ENCODE data around the gene SAMD11. TPM values are rescaled to one million over a fixed set of nuclear protein-coding genes. Genes with fewer than 3 reads are reported as not detected.
A peak's percentile ranks its signal among the peaks of the same experiment; 100 is the strongest.

SAMD11 gene
- total and polyA plus RNA-seq, 2 of the 13 experiments (the other 11 are each of a cell fraction or from before 2014, with no cell fraction given), result 0.11 TPM; not detected in 1

DNA sequence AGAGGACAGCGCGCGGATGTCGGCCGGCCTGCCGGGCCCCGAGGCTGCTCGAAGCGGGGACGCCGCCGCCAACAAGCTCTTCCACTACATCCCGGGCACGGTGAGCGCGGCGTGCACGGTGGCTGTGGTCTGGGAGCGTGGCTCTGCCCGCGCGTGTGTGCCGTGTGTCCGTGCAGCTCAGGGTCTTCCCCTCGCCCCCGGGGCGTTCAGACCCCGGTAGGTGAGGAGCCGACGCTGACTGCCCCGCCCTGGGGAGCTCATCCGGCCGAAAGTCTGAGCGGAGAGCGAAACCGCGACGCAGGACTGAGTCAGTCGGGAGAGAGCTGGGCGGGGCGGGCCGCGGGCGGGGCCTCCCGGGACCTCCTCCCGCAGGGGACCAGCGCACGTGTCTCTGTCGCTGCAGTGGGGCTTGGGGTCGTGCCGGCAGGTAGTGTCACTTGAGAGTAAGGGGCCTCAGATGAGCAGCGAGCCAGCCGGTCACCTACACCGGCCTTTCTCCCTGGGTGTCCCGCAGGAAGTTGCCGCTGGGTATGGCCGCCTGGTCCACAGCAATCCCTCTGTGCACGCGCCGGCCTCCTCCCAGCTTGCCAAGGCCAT lies 43.1 kb downstream of the SAMD11 start (continued):
- TF ChIP-seq, protein P1, sequence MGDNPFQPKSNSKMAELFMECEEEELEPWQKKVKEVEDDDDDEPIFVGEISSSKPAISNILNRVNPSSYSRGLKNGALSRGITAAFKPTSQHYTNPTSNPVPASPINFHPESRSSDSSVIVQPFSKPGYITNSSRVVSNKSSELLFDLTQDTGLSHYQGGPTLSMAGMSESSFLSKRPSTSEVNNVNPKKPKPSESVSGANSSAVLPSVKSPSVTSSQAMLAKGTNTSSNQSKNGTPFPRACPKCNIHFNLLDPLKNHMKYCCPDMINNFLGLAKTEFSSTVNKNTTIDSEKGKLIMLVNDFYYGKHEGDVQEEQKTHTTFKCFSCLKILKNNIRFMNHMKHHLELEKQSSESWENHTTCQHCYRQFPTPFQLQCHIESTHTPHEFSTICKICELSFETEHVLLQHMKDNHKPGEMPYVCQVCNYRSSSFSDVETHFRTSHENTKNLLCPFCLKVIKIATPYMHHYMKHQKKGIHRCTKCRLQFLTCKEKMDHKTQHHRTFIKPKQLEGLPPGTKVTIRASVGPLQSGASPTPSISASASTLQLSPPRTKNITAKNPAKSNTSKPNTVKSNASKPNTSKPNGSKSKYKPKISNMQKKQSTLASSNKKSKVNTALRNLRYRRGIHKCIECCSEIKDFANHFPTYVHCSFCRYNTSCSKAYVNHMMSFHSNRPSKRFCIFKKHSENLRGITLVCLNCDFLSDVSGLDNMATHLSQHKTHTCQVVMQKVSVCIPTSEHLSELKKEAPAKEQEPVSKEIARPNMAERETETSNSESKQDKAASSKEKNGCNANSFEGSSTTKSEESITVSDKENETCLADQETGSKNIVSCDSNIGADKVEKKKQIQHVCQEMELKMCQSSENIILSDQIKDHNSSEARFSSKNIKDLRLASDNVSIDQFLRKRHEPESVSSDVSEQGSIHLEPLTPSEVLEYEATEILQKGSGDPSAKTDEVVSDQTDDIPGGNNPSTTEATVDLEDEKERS (CRISPR knock-in tag; IDR thresholded peaks at IDR 0.05), result no peak
- TF ChIP-seq ZNF644 (CRISPR knock-in tag; IDR thresholded peaks at IDR 0.05; ENCODE audit: low read depth), result no peak
- TF ChIP-seq FOXM1 (CRISPR knock-in tag; IDR thresholded peaks at IDR 0.05), result no peak
- TF ChIP-seq ZKSCAN5 (CRISPR knock-in tag; IDR thresholded peaks at IDR 0.05), result no peak
- TF ChIP-seq, protein P2, sequence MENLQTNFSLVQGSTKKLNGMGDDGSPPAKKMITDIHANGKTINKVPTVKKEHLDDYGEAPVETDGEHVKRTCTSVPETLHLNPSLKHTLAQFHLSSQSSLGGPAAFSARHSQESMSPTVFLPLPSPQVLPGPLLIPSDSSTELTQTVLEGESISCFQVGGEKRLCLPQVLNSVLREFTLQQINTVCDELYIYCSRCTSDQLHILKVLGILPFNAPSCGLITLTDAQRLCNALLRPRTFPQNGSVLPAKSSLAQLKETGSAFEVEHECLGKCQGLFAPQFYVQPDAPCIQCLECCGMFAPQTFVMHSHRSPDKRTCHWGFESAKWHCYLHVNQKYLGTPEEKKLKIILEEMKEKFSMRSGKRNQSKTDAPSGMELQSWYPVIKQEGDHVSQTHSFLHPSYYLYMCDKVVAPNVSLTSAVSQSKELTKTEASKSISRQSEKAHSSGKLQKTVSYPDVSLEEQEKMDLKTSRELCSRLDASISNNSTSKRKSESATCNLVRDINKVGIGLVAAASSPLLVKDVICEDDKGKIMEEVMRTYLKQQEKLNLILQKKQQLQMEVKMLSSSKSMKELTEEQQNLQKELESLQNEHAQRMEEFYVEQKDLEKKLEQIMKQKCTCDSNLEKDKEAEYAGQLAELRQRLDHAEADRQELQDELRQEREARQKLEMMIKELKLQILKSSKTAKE (CRISPR knock-in tag; IDR thresholded peaks at IDR 0.05; ENCODE audit: borderline replicate concordance), result no peak
- TF ChIP-seq, protein P3, sequence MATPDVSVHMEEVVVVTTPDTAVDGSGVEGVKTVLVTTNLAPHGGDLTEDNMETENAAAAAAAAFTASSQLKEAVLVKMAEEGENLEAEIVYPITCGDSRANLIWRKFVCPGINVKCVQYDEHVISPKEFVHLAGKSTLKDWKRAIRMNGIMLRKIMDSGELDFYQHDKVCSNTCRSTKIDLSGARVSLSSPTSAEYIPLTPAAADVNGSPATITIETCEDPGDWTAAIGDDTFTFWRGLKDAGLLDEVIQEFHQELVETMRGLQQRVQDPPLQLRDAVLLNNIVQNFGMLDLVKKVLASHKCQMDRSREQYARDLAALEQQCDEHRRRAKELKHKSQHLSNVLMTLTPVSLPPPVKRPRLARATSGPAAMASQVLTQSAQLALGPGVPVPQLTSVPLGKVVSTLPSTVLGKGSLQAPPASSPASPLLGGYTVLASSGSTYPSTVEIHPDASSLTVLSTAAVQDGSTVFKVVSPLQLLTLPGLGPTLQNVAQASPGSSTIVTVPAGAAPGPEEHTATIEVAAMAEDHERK (CRISPR knock-in tag; IDR thresholded peaks at IDR 0.05; ENCODE audit: low read depth), result no peak
- 0 out of 2 replicates have a peak, but pooled peaks have one; percentile 28 for TF ChIP-seq ZNF441 (CRISPR knock-in tag; IDR thresholded peaks at IDR 0.05; ENCODE audit: borderline replicate concordance)
- TF ChIP-seq PITX1 (CRISPR knock-in tag; IDR thresholded peaks at IDR 0.05), result no peak
- no peak for TF ChIP-seq ZNF432 (CRISPR knock-in tag; IDR thresholded peaks at IDR 0.05; ENCODE audit: borderline replicate concordance)
- no peak for TF ChIP-seq ZFP62 (CRISPR knock-in tag; IDR thresholded peaks at IDR 0.05)
- peak; percentile 83 for TF ChIP-seq KDM2A (CRISPR knock-in tag; IDR thresholded peaks at IDR 0.05; ENCODE audit: borderline replicate concordance, low read depth)
- TF ChIP-seq HES4 (CRISPR knock-in tag; IDR thresholded peaks at IDR 0.05; ENCODE audit: borderline replicate concordance), result no peak
- no peak for TF ChIP-seq MAFF (IDR thresholded peaks at IDR 0.05; ENCODE audit: low read depth, low read length)
- TF ChIP-seq, protein P4, sequence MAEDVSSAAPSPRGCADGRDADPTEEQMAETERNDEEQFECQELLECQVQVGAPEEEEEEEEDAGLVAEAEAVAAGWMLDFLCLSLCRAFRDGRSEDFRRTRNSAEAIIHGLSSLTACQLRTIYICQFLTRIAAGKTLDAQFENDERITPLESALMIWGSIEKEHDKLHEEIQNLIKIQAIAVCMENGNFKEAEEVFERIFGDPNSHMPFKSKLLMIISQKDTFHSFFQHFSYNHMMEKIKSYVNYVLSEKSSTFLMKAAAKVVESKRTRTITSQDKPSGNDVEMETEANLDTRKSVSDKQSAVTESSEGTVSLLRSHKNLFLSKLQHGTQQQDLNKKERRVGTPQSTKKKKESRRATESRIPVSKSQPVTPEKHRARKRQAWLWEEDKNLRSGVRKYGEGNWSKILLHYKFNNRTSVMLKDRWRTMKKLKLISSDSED (CRISPR knock-in tag; IDR thresholded peaks at IDR 0.05), result no peak
- TF ChIP-seq RARG (CRISPR knock-in tag; IDR thresholded peaks at IDR 0.05; ENCODE audit: low read depth), result no peak
- no peak for TF ChIP-seq ZNF17 (CRISPR knock-in tag; IDR thresholded peaks at IDR 0.05)
- TF ChIP-seq ZNF550 (CRISPR knock-in tag; IDR thresholded peaks at IDR 0.05; ENCODE audit: borderline replicate concordance), result no peak
- 0 out of 2 replicates have a peak, but pooled peaks have one; percentile 50 for TF ChIP-seq ZNF556 (CRISPR knock-in tag; IDR thresholded peaks at IDR 0.05; ENCODE audit: borderline replicate concordance)
- no peak for TF ChIP-seq ZNF709 (CRISPR knock-in tag; IDR thresholded peaks at IDR 0.05)
- no peak for TF ChIP-seq NFIC (IDR thresholded peaks at IDR 0.05; ENCODE audit: low read length)
- TF ChIP-seq CEBPG (CRISPR knock-in tag; IDR thresholded peaks at IDR 0.05), result no peak
- TF ChIP-seq JDP2 (CRISPR knock-in tag; IDR thresholded peaks at IDR 0.05; ENCODE audit: borderline replicate concordance), result no peak
- no peak for TF ChIP-seq ZNF816 (CRISPR knock-in tag; IDR thresholded peaks at IDR 0.05; ENCODE audit: borderline replicate concordance)
- peak; percentile 71 for TF ChIP-seq GABPB1 (CRISPR knock-in tag; IDR thresholded peaks at IDR 0.05)

Measured in HepG2 (cell line).